Liver (tissue), 3 donors: Measurements from ENCODE around the gene RANBP17.

Experiments used
- CTCF ChIP-seq: fragments of 150-350 bp; IDR thresholded peaks from 2 replicates; pipeline ENCODE4 v1.5.1; 2017; ENCODE audit warnings: improper control_type of control experiment, low read depth, low read length; ENCODE audit not compliant: missing input control
- EGR1 ChIP-seq, 2 donors: IDR thresholded peaks; 2 replicates each; pipeline ENCODE4 v1.6.1; 2016 to 2018; ENCODE audit warnings: antibody characterized with exemption in 2 of 2, low read depth in 2 of 2
- GABPA ChIP-seq, 2 donors: IDR thresholded peaks in 1 of 2; conservative IDR thresholded peaks in 1 of 2; 2 replicates each; pipeline ENCODE4 v1.6.1; 2016; ENCODE audit warnings: antibody characterized with exemption in 2 of 2, mild to moderate bottlenecking in 1 of 2, moderate library complexity in 1 of 2
- JUND ChIP-seq, 2 donors: IDR thresholded peaks; 2 replicates each; pipeline ENCODE4 v1.6.1; 2016; ENCODE audit warnings: antibody characterized with exemption in 2 of 2
- MAX ChIP-seq: IDR thresholded peaks from 2 replicates; pipeline ENCODE4 v1.6.1; 2016; ENCODE audit warnings: antibody characterized with exemption
- RAD21 ChIP-seq, 2 donors: IDR thresholded peaks; 2 replicates each; pipeline ENCODE4 v1.6.1; 2016; ENCODE audit warnings: antibody characterized with exemption in 2 of 2, mild to moderate bottlenecking in 2 of 2
- REST ChIP-seq: IDR thresholded peaks from 2 replicates; pipeline ENCODE4 v1.6.1; 2016; ENCODE audit warnings: antibody characterized with exemption, mild to moderate bottlenecking
- SP1 ChIP-seq: IDR thresholded peaks from 2 replicates; pipeline ENCODE4 v1.6.1; 2018; ENCODE audit warnings: antibody characterized with exemption, mild to moderate bottlenecking
- TAF1 ChIP-seq: conservative IDR thresholded peaks from 2 replicates; pipeline ENCODE4 v1.6.1; 2016; ENCODE audit warnings: antibody characterized with exemption, mild to moderate bottlenecking
- YY1 ChIP-seq: IDR thresholded peaks from 2 replicates; pipeline ENCODE4 v1.6.1; 2016; ENCODE audit warnings: antibody characterized with exemption, mild to moderate bottlenecking
- donor health status: healthy.
- donor health status: healthy.

GRCh38 chr5:171226864-171227263 lies 365.0 kb downstream of the RANBP17 start:
- TF ChIP-seq GABPA (IDR thresholded peaks at IDR 0.05 in 1 of 2, conservative IDR thresholded peaks at IDR 0.05 in 1 of 2) (no peak), JUND (IDR thresholded peaks at IDR 0.05) (no peak), CTCF (no peak), MAX (no peak), TAF1 (no peak), RAD21 (IDR thresholded peaks at IDR 0.05) (no peak), EGR1 (IDR thresholded peaks at IDR 0.05; ENCODE audit: low read depth in 2 of 2) (no peak), SP1 (no peak), YY1 (no peak), REST (no peak)
